GM19238 (cell line): Measurements from ENCODE around the gene EPC2.
"Not testable (repeated sequence)": the region's sequence is repeated elsewhere in the genome, so short reads cannot be mapped to it uniquely, and the experiment has no call there.

Source experiments
- DNase-seq: peaks from one replicate; pipeline ENCODE4 v3.0.0; 2011; ENCODE audit warnings: low spot score; ENCODE audit not compliant: insufficient read length

EPC2 gene

DNA sequence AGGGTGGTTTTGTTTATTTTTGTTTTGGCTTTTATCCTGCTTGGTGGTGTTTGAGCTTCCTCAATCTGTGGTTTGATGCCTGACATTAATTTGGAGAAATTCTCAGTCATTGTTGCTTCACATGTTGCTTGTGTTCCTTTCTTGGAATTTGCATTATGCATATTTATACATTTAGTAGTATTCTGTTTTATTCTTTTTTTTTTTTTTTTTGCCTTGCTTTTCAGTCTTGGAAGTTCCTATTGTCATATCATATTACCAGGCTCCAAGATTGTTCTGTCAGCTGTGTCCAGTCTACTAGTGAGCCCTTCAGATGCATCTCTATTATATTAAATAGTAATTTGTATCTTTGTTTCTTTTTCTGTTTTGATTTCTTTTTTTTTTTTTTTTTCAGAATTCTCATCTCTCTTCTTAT lies 77.0 kb downstream of the EPC2 start:
- no peak for DNase-seq

GRCh38 chr2:148721991-148722777 lies 77.6 kb downstream of the EPC2 start:
- DNase-seq = no peak

GRCh38 chr2:148725564-148725963 lies 81.0 kb downstream of the EPC2 start:
- no peak for DNase-seq

DNA sequence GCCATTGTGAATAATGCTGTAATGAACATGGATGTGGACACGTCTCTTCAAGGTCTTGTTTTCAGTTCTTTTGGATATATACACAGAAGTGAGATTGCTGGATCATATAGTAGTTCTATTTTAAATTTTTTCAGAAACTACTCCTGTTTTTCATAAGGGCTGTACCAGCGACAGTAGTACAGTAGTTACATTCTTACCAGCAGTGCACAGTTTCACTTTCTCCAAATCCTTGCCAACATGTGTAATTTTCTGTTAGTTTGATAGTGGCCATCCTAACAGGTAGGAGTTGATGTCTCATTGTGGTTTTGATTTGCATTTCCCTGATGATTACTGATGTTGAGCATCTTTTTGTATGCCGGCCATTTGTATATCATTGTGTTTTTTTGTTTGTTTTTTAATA lies 81.7 kb downstream of the EPC2 start:
- DNase-seq = no peak

DNA sequence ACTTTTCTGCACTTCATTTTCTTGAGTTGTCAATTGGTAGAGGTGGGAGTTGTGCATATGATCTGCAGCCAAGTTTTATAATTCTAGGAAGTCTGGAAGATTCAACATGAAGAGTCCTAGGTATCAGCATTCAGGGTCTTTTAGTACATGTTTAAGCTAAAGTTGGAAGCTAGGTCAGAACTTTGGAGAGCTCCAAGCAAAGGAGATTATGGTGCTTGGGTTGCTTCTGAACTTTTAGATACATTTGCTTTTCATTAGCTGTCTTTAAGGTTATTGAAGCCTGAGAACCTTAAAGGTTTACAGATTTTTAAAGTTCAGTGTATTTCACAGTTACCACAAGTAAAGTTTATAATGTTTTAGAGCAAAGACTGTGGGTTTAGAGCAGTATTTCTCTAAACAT lies 85.5 kb downstream of the EPC2 start:
- DNase-seq = no peak

GRCh38 chr2:148737742-148738141 lies 93.2 kb downstream of the EPC2 start:
- DNase-seq = no peak

- no peak for DNase-seq
Observed at GRCh38 chr2:148739454-148740105, 95.0 kb downstream of the EPC2 start.

DNA sequence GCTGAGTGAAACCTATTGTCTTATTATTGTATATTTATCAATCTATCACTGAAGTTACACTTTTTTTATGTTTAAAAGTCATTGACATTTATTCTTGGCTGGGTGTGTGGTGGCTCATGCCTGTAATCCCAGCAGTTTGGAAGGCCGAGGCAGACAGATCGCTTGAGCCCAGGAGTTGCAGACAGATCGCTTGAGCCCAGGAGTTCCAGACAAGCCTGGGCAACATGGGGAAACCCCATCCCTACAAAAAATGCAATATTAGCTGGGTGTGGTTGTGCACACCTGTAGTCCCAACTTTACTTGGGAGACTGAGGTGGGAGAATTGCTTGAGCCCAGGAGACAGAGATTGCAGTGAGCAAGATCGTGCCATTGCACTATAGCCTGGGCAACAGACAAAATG lies 97.8 kb downstream of the EPC2 start:
- no peak for DNase-seq

DNA sequence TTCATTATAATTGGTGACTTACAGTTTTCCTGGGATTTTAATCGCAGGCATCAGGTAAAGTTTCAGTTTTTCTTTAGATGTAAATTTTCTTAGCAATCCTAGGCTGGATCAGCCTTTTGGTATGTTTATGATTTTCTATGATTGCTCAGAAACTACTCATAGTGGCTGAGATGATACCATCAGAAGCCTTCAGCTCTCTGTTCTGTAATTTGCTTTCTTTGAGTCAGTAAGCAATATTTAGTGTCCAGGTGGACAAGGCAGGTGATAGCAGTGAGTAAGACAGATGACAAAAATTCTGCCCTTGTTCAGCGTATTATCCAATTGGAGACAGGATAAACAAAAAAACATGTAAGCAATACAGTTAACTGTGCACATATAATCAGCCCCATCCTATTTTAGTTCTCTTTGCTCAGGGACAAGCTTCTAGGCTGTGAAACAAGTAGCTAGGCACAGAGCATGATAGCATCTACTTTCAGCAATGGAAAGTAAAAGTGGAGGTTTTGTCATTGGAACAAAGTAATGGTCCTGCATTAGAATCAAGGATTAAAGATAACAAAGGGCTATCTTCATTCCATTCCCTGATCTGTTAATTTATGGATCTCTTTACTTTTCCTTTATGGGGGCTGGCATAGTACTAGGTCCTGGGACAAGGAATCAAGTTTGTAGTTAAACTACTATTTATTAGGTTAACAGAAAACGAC lies 100.8 kb downstream of the EPC2 start:
- no peak for DNase-seq

- DNase-seq = no peak
Observed at GRCh38 chr2:148746973-148747372, 102.4 kb downstream of the EPC2 start.

- no peak for DNase-seq
Observed at GRCh38 chr2:148751907-148752306, 107.4 kb downstream of the EPC2 start.

DNA sequence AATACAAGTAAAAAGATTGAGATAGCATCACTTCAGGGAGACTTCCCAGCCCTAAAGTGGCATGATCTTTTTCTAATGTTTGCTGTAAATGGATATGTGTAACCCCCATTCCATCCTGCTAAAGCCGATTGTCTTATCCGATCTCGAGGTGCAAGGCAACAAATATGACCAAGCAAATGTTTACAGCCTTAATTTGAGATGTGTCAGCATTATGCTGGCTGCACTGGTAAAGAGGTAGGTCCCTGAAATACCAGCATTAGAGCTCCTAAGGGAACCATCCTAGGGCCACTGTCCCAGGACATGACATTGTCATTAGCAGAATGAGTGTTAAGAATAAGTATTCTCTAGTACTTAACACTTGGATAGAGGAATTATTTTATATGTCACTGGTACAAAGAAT lies 108.4 kb downstream of the EPC2 start:
- DNase-seq = no peak

- no peak for DNase-seq
Observed at GRCh38 chr2:148754864-148755263, 110.3 kb downstream of the EPC2 start.

DNA sequence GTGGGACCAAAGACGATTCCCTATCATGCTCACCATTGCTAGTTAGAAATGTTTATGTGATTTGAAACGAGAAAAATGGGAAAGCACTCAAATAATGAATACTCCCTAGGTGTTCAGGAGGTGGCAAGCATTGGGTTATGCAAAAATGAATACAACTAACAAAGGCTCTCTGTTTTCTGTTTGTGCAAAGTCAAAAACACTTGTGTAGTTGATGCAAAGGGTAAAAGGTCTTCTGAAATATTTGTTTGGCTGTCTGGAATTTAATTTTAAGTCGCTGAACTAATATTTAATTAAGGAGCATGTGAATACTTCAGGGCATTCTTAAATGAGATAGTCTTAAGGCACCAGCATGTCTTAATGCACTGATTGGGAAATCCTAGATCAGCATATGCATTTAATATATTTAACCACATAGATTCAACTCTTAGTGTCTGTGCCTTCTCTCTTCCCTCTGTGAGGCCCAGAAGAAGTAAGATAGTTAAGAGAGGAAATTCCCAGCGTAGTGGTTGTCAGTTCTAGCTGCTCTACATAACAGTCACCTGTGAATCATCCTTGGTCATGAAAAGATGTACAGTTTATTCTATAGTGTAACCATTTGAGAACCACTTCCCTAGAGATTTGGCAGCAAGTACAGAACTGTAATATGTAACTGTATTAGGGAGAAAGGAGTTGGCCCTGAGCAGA lies 111.9 kb downstream of the EPC2 start:
- DNase-seq = no peak

GRCh38 chr2:148764815-148765214 lies 120.3 kb downstream of the EPC2 start:
- no peak for DNase-seq

- DNase-seq = no peak
Observed at GRCh38 chr2:148770047-148770446, 125.5 kb downstream of the EPC2 start.

GRCh38 chr2:148781544-148781943 lies 137.0 kb downstream of the EPC2 start:
- DNase-seq = no peak

GRCh38 chr2:148789059-148789458 lies 144.5 kb downstream of the EPC2 start:
- no peak for DNase-seq

DNA sequence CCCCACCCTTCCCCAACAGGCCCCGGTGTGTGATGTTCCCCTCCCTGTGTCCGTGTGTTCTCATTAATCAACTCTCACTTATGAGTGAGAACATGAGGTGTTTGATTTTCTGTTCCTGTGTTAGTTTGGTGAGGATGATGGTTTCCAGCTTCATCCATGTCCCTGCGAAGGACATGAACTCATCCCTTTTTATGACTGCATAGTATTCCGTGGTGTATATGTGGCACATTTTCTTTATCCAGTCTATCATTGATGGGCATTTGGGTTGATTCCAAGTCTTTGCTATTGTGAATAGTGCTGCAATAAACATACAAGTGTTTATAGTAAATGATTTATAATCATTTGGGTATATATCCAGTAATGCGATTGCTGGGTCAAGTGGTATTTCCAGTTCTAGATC lies 145.6 kb downstream of the EPC2 start:
- not testable (repeated sequence) for DNase-seq

- no peak for DNase-seq
Observed at GRCh38 chr2:148794558-148794957, 150.0 kb downstream of the EPC2 start.

DNA sequence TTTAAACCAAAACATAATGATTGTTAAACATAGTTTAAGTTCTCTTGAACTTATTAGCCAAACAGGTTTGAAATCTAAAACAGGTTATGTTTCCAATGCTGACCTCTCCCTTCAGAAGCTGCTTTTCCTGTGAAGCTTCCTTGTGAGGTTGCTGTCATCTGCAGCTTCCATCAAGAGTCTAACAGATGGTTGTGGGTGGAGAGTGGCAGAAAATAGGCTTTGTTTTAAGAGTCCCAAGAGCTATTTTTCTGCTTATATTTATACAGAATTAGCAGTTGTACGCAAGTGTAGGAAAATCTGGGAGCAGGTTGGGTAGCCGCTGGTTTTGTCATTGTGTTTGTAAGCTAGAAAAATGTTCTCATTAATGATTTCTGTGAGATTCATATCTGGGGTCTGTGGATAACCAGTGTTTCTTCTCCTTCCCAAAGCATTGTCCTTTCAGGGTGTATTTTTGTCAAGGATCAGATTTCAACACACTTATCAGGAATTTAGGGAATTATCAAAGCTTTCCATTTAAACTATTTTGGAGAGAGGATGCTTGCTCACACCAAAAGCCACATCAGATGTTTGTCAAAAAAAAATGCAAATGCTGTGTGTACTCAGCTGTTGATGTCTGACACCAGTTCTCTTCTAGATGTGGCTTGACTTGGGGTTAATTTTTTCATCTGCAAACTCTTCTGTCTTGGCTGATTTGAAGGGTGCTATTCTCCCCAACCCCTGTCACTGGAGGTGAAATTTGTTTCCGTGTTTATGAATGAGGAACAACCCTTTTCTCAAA lies 152.4 kb downstream of the EPC2 start:
- DNase-seq = no peak
